Trophoblast cell (in vitro differentiated cells and primary cell): ENCODE measurements around the gene SERTAD3.
A peak's percentile ranks its signal among the peaks of the same experiment; 100 is the strongest.

Experiments
- DNase-seq, 2 donors: peaks; one replicate each; pipeline ENCODE4 v3.0.0-alpha.2; 2016
- H2AFZ ChIP-seq: 2 replicates; pipeline ENCODE4 v1.6.1; 2013; ENCODE audit warnings: low read length, moderate library complexity, mild to moderate bottlenecking; ENCODE audit not compliant: insufficient read depth, poor library complexity
- H2AK5ac ChIP-seq: 2 replicates; pipeline ENCODE4 v1.6.1; 2013; ENCODE audit warnings: mild to moderate bottlenecking, low read length
- H2BK120ac ChIP-seq: 2 replicates; pipeline ENCODE4 v1.6.1; 2013; ENCODE audit warnings: low read length, mild to moderate bottlenecking, moderate library complexity; ENCODE audit not compliant: insufficient read depth, poor library complexity
- H2BK12ac ChIP-seq: 2 replicates; pipeline ENCODE4 v1.6.1; 2013; ENCODE audit warnings: mild to moderate bottlenecking, low read length, moderate library complexity
- H2BK5ac ChIP-seq: 2 replicates; pipeline ENCODE4 v1.6.1; 2013; ENCODE audit warnings: low read length, low read depth, moderate library complexity, mild to moderate bottlenecking; ENCODE audit not compliant: poor library complexity
- H3K14ac ChIP-seq: 2 replicates; pipeline ENCODE4 v1.6.1; 2013; ENCODE audit warnings: mild to moderate bottlenecking, low read length
- H3K18ac ChIP-seq: 2 replicates; pipeline ENCODE4 v1.6.1; 2013; ENCODE audit warnings: mild to moderate bottlenecking, low read length
- H3K23ac ChIP-seq: 2 replicates; pipeline ENCODE4 v1.6.1; 2013; ENCODE audit warnings: low read length
- H3K27ac ChIP-seq: 2 replicates; pipeline ENCODE4 v1.5.1; 2013; ENCODE audit warnings: low read depth, mild to moderate bottlenecking, inconsistent platforms, low read length, moderate library complexity
- H3K27me3 ChIP-seq: 2 replicates; pipeline ENCODE4 v1.6.1; 2013; ENCODE audit warnings: inconsistent platforms, mild to moderate bottlenecking, low read length, moderate library complexity; ENCODE audit not compliant: insufficient read depth
- H3K36me3 ChIP-seq, 2 experiments: 1 replicate in 1 of 2; 2 replicates in 1 of 2; pipeline ENCODE4 v1.6.1; 2013; ENCODE audit warnings: low read length in 2 of 2, mild to moderate bottlenecking in 2 of 2, moderate library complexity in 1 of 2; ENCODE audit not compliant: insufficient read depth in 2 of 2, control insufficient read depth in 1 of 2
- H3K4ac ChIP-seq: 2 replicates; pipeline ENCODE4 v1.6.1; 2013; ENCODE audit warnings: low read depth, mild to moderate bottlenecking, low read length, moderate library complexity
- H3K4me1 ChIP-seq, 2 experiments: 1 replicate in 1 of 2; 2 replicates in 1 of 2; pipeline ENCODE4 v1.6.1; 2013; ENCODE audit warnings: low read length in 2 of 2, mild to moderate bottlenecking in 2 of 2, moderate library complexity in 1 of 2; ENCODE audit not compliant: insufficient read depth in 2 of 2, control insufficient read depth in 1 of 2
- H3K4me2 ChIP-seq: 2 replicates; pipeline ENCODE4 v1.6.1; 2013; ENCODE audit warnings: inconsistent platforms, mild to moderate bottlenecking, low read length, moderate library complexity
- H3K4me3 ChIP-seq: 2 replicates; pipeline ENCODE4 v1.5.1; 2013; ENCODE audit warnings: mild to moderate bottlenecking, low read depth, low read length, inconsistent platforms
- H3K79me1 ChIP-seq: one replicate; pipeline ENCODE4 v1.6.1; 2013; ENCODE audit warnings: low read length
- H3K79me2 ChIP-seq: 2 replicates; pipeline ENCODE4 v1.6.1; 2013; ENCODE audit warnings: low read length, mild to moderate bottlenecking; ENCODE audit not compliant: control insufficient read depth, insufficient read depth, poor library complexity
- H3K9ac ChIP-seq: 2 replicates; pipeline ENCODE4 v1.6.1; 2013; ENCODE audit warnings: mild to moderate bottlenecking, low read length
- H3K9me3 ChIP-seq: 2 replicates; pipeline ENCODE4 v1.6.1; 2013; ENCODE audit warnings: low read depth, mild to moderate bottlenecking, control low read depth, inconsistent platforms, low read length; ENCODE audit not compliant: insufficient read depth
- H4K12ac ChIP-seq: 2 replicates; pipeline ENCODE4 v1.6.1; 2013; ENCODE audit warnings: low read depth, mild to moderate bottlenecking, low read length, moderate library complexity
- H4K8ac ChIP-seq: 2 replicates; pipeline ENCODE4 v1.6.1; 2013; ENCODE audit warnings: low read depth, mild to moderate bottlenecking, low read length, moderate library complexity
- H4K91ac ChIP-seq: one replicate; pipeline ENCODE4 v1.6.1; 2013; ENCODE audit warnings: low read depth, mild to moderate bottlenecking, low read length, moderate library complexity
- WGBS: extraction: QIAGEN DNeasy Blood & Tissue Kit; methylation state at CpG from one replicate; pipeline ENCODE4 v1.1.7; 2013; ENCODE audit warnings: missing lambda C conversion rate; ENCODE audit not compliant: insufficient read length, insufficient coverage; ENCODE audit errors: extremely low coverage; 5-methylcytosine and 5-hydroxymethylcytosine counted together

Gene SERTAD3

DNA sequence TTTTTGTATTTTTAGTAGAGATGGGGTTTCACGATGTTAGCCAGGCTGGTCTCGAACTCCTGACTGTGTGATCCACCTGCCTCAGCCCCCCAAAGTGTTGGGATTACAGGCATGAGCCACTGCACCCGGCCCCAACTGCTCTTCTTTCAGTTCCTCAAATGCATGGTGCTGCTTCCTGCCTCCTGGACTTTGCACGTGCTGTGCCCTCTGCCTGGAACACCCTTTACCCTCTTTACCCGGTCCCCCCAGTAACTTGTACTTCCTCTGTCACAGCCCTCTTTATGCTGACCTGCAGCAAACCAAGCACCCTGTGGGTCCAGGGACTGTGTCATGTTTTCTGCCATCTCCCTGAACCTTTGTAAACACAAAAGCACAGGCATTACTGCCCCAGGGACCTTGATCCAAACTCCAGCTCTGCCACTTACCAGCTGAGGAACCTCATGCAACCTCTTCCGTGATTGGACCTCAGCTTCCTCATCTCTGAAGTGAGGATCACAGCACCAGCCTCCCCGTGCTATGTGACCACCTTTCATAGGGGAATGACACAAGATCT lies 17.6 kb upstream of the SERTAD3 start:
- peaks cover 8% of the 10 kb centered on the region for H3K9me3 ChIP-seq
- H4K8ac ChIP-seq, result no peak overlapping the region
- peaks cover 6% of the 10 kb centered on the region for H3K27me3 ChIP-seq
- H3K14ac ChIP-seq, result no peak overlapping the region
- H3K4me3 ChIP-seq, result no peak overlapping the region
- no peak overlapping the region for H2AK5ac ChIP-seq
- H3K27ac ChIP-seq, result no peak overlapping the region
- peaks cover 10 to 15% of the 10 kb centered on the region in 2 experiments for H3K4me1 ChIP-seq
- no peak overlapping the region for H3K23ac ChIP-seq
- H3K79me2 ChIP-seq, result no peaks in the 10 kb centered on the region
- peaks cover 10% of the 10 kb centered on the region for H3K79me1 ChIP-seq
- no peak overlapping the region for H3K4ac ChIP-seq
- H3K9ac ChIP-seq, result no peak overlapping the region
- peak in 1 of 2 donors; percentile 11 for DNase-seq
- H4K12ac ChIP-seq, result no peak overlapping the region
- H4K91ac ChIP-seq, result no peak overlapping the region
- no CpG with 5 or more reads among the region's 7 CpGs for WGBS
- H2BK120ac ChIP-seq, result no peak overlapping the region
- no peak overlapping the region for H3K18ac ChIP-seq
- H2BK12ac ChIP-seq, result no peak overlapping the region
- H3K4me2 ChIP-seq, result no peak overlapping the region
- no peak overlapping the region for H2BK5ac ChIP-seq
- H2AFZ ChIP-seq, result no peak overlapping the region
- H3K36me3 ChIP-seq, result peaks cover 5% of the 10 kb centered on the region in 2 experiments

- H3K14ac ChIP-seq, result no peak overlapping the region
- no peak overlapping the region for H2BK5ac ChIP-seq
- no peak overlapping the region for H3K27ac ChIP-seq
- H3K4me3 ChIP-seq, result no peak overlapping the region
- no peak overlapping the region for H3K9ac ChIP-seq
- no peak overlapping the region for H4K91ac ChIP-seq
- H2AFZ ChIP-seq, result no peak overlapping the region
- H3K4me2 ChIP-seq, result no peak overlapping the region
- WGBS, result no CpG with 5 or more reads among the region's 3 CpGs
- H3K36me3 ChIP-seq, result peaks cover 5% of the 10 kb centered on the region in 2 experiments
- no peak overlapping the region for H2AK5ac ChIP-seq
- DNase-seq, result no peak
- H3K23ac ChIP-seq, result no peak overlapping the region
- no peak overlapping the region for H3K4ac ChIP-seq
- no peaks in the 10 kb centered on the region for H3K79me2 ChIP-seq
- peaks cover 7% of the 10 kb centered on the region for H3K79me1 ChIP-seq
- H4K12ac ChIP-seq, result no peak overlapping the region
- H2BK12ac ChIP-seq, result no peak overlapping the region
- no peak overlapping the region for H2BK120ac ChIP-seq
- H3K4me1 ChIP-seq, result peaks cover 7 to 8% of the 10 kb centered on the region in 2 experiments
- H4K8ac ChIP-seq, result no peak overlapping the region
- H3K9me3 ChIP-seq, result no peaks in the 10 kb centered on the region
- H3K27me3 ChIP-seq, result no peaks in the 10 kb centered on the region
- H3K18ac ChIP-seq, result no peak overlapping the region
Measured at GRCh38 chr19:40460185-40460584, 16.1 kb upstream of the SERTAD3 start.

DNA sequence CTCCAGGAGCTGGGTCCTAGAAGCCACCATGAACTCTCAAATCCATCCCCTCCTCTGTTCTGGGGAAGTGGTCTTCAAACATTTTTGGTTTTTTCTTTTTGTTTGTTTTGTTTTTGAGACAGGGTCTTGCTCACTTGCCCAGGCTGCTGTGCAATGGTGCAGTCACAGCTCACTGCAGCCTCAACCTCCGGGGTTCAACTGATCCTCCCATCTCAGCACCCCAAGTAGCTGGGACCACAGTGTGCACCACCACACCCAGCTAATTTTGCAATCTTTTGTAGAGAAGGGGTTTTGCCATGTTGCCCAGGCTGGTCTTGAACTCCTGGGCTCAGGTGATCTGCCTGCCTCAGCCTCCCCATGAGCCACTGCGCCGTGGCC lies 14.5 kb upstream of the SERTAD3 start:
- H3K79me2 ChIP-seq, result no peaks in the 10 kb centered on the region
- no peaks in the 10 kb centered on the region for H3K79me1 ChIP-seq
- no peak overlapping the region for H2BK120ac ChIP-seq
- H3K4me2 ChIP-seq, result no peak overlapping the region
- no peak overlapping the region for H3K27ac ChIP-seq
- no peak overlapping the region for H3K23ac ChIP-seq
- H4K91ac ChIP-seq, result no peak overlapping the region
- no peak overlapping the region for H2BK12ac ChIP-seq
- H3K4me1 ChIP-seq, result no peaks in the 10 kb centered on the region
- no peak overlapping the region for H4K8ac ChIP-seq
- H3K4me3 ChIP-seq, result no peak overlapping the region
- no peak overlapping the region for H3K18ac ChIP-seq
- no peak overlapping the region for H2BK5ac ChIP-seq
- no peaks in the 10 kb centered on the region for H3K9me3 ChIP-seq
- no peak overlapping the region for H2AFZ ChIP-seq
- no peak overlapping the region for H3K4ac ChIP-seq
- H2AK5ac ChIP-seq, result no peak overlapping the region
- no peak overlapping the region for H4K12ac ChIP-seq
- H3K36me3 ChIP-seq, result peaks cover 5% of the 10 kb centered on the region in 2 experiments
- no peak overlapping the region for H3K14ac ChIP-seq
- no CpG with 5 or more reads among the region's 3 CpGs for WGBS
- no peak for DNase-seq
- H3K9ac ChIP-seq, result no peak overlapping the region
- no peaks in the 10 kb centered on the region for H3K27me3 ChIP-seq

DNA sequence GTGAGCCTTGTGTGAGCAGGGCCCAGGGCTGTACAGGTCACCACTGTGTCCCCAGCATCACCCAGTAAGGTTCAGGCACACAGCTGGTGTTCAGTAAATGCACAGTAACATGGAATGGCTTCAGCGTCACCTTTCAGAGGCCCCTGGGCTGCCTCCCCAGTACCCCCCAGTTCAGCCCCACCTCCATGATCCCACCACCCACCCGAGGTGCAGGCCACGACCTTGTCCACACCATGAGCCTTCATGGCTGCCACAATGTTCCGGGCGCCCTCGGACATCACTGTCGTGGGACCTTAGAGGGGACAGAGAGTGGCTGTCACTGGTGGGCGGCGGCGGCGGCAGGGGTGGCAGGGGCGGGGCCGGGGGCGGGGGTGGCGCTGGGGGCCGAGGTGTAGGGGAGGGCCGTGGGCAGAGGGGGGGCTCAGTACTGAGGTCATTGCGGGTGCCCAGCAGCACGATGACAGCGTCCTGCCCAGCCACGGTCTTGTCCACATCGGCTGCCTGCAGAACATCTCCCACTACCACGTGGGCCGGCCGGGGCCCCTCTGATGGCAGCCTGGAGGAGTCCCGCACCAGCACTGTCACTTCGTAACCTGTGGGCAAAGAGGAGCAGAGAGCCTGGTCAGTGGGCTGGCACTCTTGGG lies 13.9 kb upstream of the SERTAD3 start:
- H3K14ac ChIP-seq, result no peak overlapping the region
- no peak overlapping the region for H3K23ac ChIP-seq
- H3K4me1 ChIP-seq, result no peaks in the 10 kb centered on the region
- no peak overlapping the region for H3K4me2 ChIP-seq
- H2AK5ac ChIP-seq, result no peak overlapping the region
- no peaks in the 10 kb centered on the region for H3K79me2 ChIP-seq
- no peaks in the 10 kb centered on the region for H3K27me3 ChIP-seq
- no peak overlapping the region for H3K4ac ChIP-seq
- no CpG with 5 or more reads among the region's 27 CpGs for WGBS
- DNase-seq, result no peak
- no peak overlapping the region for H4K12ac ChIP-seq
- H4K91ac ChIP-seq, result no peak overlapping the region
- H3K18ac ChIP-seq, result no peak overlapping the region
- no peak overlapping the region for H3K27ac ChIP-seq
- H3K9ac ChIP-seq, result no peak overlapping the region
- H2BK120ac ChIP-seq, result no peak overlapping the region
- H2BK5ac ChIP-seq, result no peak overlapping the region
- H2BK12ac ChIP-seq, result no peak overlapping the region
- H2AFZ ChIP-seq, result no peak overlapping the region
- H3K9me3 ChIP-seq, result no peaks in the 10 kb centered on the region
- no peak overlapping the region for H4K8ac ChIP-seq
- H3K36me3 ChIP-seq, result peaks cover 5% of the 10 kb centered on the region in 2 experiments
- H3K4me3 ChIP-seq, result no peak overlapping the region
- no peaks in the 10 kb centered on the region for H3K79me1 ChIP-seq
